Activated naive CD8-positive, alpha-beta T cell treated with anti-CD3 and anti-CD28 coated beads for 36 hours (primary cell): ENCODE results near the gene RNF112. TPM values are rescaled to one million over a fixed set of nuclear protein-coding genes. Genes with fewer than 3 reads are reported as not detected.

Experiments
- DNase-seq: peaks from one replicate; pipeline ENCODE4 v3.0.0; 2021
- H3K27ac Mint-ChIP-seq: one replicate; pipeline ENCODE4 v1.8.0; 2022; ENCODE audit warnings: mild to moderate bottlenecking, moderate library complexity, mixed read lengths
- H3K27me3 Mint-ChIP-seq: one replicate; pipeline ENCODE4 v1.8.0; 2022; ENCODE audit warnings: mild to moderate bottlenecking, mixed read lengths
- H3K36me3 Mint-ChIP-seq: one replicate; pipeline ENCODE4 v1.8.0; 2021; ENCODE audit warnings: mild to moderate bottlenecking, mixed read lengths
- H3K4me1 Mint-ChIP-seq: one replicate; pipeline ENCODE4 v1.8.0; 2021; ENCODE audit warnings: mixed read lengths
- H3K4me3 Mint-ChIP-seq: one replicate; pipeline ENCODE4 v1.8.0; 2022; ENCODE audit warnings: mild to moderate bottlenecking, moderate library complexity, mixed read lengths
- H3K9me3 Mint-ChIP-seq: one replicate; pipeline ENCODE4 v1.8.0; 2022; ENCODE audit warnings: mixed read lengths
- total RNA-seq, 2 experiments: library from RNA; stranded (reverse); gene quantifications; one replicate each; pipeline ENCODE4 v1.2.3, GENCODE V29; 2021

Gene RNF112
- total RNA-seq, 2 experiments from 2014 or later, result 0.10 TPM; not detected in 1

- peaks cover 7% of the 10 kb centered on the region for H3K27me3 Mint-ChIP-seq
- no peak overlapping the region for H3K4me3 Mint-ChIP-seq
- DNase-seq, result no peak
- H3K36me3 Mint-ChIP-seq, result no peaks in the 10 kb centered on the region
- H3K4me1 Mint-ChIP-seq, result peaks cover 6% of the 10 kb centered on the region
- H3K27ac Mint-ChIP-seq, result no peak overlapping the region
- H3K9me3 Mint-ChIP-seq, result no peaks in the 10 kb centered on the region
Observed at GRCh38 chr17:19392303-19392702, 18.7 kb upstream of the RNF112 start.

DNA sequence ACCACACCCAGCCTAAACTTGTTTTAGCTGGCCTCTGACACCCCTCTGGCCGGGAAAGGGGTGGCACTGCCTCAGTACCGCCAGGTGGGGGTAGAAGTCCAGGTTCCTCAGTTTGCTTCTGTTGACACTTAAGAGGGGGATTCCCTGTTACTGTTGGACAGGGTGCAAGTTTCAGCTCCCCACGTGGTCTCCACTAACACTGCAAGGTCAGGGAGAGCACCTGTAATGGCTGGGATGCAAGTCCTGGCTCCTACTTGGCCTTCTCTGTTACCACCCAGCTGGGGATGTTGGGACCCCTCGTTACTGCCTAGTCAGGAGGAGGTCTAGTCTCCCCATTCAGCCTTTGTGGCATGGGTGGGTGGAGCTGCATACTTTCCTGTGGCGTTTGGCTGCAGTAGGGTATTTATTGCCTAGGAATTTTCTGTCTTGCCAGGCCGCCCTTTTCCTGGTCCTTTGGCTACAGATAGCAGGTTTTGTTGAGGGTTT, 13.4 kb upstream of the RNF112 start:
- H3K27me3 Mint-ChIP-seq, result no peaks in the 10 kb centered on the region
- DNase-seq, result no peak
- no peak overlapping the region for H3K4me3 Mint-ChIP-seq
- H3K4me1 Mint-ChIP-seq, result no peaks in the 10 kb centered on the region
- H3K9me3 Mint-ChIP-seq, result no peaks in the 10 kb centered on the region
- no peak overlapping the region for H3K27ac Mint-ChIP-seq
- H3K36me3 Mint-ChIP-seq, result no peaks in the 10 kb centered on the region

DNA sequence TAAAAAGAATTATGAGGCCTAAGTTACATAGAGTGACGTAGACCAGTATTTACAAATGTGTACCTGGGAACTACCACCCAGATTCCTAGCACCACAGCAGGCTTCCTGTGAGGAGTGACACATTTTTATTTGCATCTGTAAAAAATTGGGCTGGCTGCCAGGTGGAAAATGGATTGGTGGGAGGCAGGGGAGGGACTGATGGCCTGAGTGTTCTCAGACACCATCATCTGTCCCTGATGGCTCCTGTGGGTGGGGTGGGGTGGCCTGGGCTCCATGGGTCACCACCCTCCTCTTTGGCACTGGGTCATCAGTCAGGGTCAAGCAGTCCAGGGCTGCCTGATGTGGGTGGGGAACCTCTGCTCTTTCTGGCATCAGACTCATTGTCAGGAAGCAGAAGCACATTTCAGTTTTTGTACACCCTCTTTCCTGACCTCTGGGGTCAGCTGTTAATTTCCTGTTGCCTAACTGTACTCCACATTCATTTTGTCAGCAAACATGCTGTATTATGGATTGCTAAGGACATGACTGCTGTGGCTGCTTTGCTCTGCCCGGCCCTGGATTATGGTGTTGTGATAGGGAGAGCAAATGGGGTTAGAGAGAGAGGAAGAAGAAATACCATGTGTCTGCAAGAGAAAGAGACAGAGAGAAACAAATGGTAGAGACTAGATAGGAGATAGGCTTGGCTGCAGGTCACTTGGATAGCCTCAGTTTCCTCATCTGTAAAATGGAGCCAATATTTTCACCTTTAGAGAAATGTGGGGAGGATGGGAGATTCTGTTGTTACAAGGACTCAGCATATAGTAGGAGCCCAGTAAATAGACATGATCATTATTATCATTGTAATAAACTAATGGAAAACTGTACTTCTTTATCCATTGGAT, 12.5 kb upstream of the RNF112 start:
- H3K36me3 Mint-ChIP-seq, result no peaks in the 10 kb centered on the region
- H3K4me3 Mint-ChIP-seq, result no peak overlapping the region
- H3K27me3 Mint-ChIP-seq, result no peaks in the 10 kb centered on the region
- no peaks in the 10 kb centered on the region for H3K4me1 Mint-ChIP-seq
- no peak overlapping the region for H3K27ac Mint-ChIP-seq
- no peak for DNase-seq
- H3K9me3 Mint-ChIP-seq, result no peaks in the 10 kb centered on the region

GRCh38 chr17:19399750-19400450, 11.1 kb upstream of the RNF112 start:
- Mint-ChIP-seq H3K36me3 (no peaks in the 10 kb centered on the region), H3K27me3 (no peaks in the 10 kb centered on the region), H3K27ac (no peak overlapping the region), H3K9me3 (no peaks in the 10 kb centered on the region), H3K4me1 (no peaks in the 10 kb centered on the region), H3K4me3 (no peak overlapping the region)
- DNase-seq, result no peak

DNA sequence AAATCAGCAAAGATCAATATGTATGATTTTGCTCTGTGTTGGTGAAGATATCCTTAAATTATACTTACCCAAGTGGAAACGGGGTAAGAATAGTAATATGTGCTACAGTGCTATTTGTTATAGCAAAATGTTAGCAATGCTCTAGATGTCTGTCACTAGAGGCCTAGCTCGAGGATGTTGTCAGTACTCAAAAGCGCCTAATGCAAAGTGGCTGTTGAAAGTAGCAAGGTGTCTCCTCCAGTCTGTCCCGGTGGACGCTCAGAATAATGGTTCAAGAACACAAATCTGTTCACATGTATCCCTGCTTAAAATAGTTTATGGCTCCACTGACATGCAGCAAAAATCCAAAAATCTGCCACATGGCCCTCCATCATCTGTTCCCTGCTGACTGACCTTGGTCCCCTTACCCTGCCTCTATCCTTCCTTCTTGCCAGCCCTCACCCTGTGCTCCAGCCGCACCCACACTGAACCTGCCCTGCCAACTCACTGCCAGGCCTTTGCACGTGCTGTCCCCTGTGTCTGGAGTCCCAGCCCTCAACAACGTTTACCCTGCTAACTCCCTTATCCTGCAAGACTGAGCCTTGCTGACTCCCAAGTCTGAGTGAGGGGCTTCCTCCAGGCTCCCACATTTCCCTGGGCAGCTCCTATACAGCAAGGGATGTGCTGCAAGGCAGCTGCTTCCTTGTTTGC, 9.6 kb upstream of the RNF112 start:
- Mint-ChIP-seq H3K27ac (no peak overlapping the region), H3K36me3 (no peaks in the 10 kb centered on the region), H3K4me1 (no peaks in the 10 kb centered on the region), H3K4me3 (no peak overlapping the region), H3K27me3 (no peaks in the 10 kb centered on the region), H3K9me3 (no peaks in the 10 kb centered on the region)
- DNase-seq, result no peak

- H3K36me3 Mint-ChIP-seq, result no peaks in the 10 kb centered on the region
- no peak for DNase-seq
- no peaks in the 10 kb centered on the region for H3K4me1 Mint-ChIP-seq
- no peaks in the 10 kb centered on the region for H3K27me3 Mint-ChIP-seq
- no peaks in the 10 kb centered on the region for H3K9me3 Mint-ChIP-seq
- no peak overlapping the region for H3K4me3 Mint-ChIP-seq
- no peak overlapping the region for H3K27ac Mint-ChIP-seq
Observed at GRCh38 chr17:19402171-19402570, 8.9 kb upstream of the RNF112 start.

- no peak for DNase-seq
- Mint-ChIP-seq H3K27ac (no peak overlapping the region), H3K4me3 (no peak overlapping the region), H3K9me3 (no peaks in the 10 kb centered on the region), H3K4me1 (no peaks in the 10 kb centered on the region), H3K36me3 (no peaks in the 10 kb centered on the region), H3K27me3 (no peaks in the 10 kb centered on the region)
Observed at GRCh38 chr17:19403021-19403420, 8.0 kb upstream of the RNF112 start.

GRCh38 chr17:19404264-19404663, 6.8 kb upstream of the RNF112 start:
- no peaks in the 10 kb centered on the region for H3K4me1 Mint-ChIP-seq
- H3K27ac Mint-ChIP-seq, result no peak overlapping the region
- no peak overlapping the region for H3K4me3 Mint-ChIP-seq
- no peaks in the 10 kb centered on the region for H3K27me3 Mint-ChIP-seq
- no peaks in the 10 kb centered on the region for H3K9me3 Mint-ChIP-seq
- no peak for DNase-seq
- H3K36me3 Mint-ChIP-seq, result no peaks in the 10 kb centered on the region

GRCh38 chr17:19405114-19405513, 5.9 kb upstream of the RNF112 start:
- Mint-ChIP-seq H3K9me3 (no peaks in the 10 kb centered on the region), H3K4me1 (no peaks in the 10 kb centered on the region), H3K36me3 (no peaks in the 10 kb centered on the region), H3K4me3 (no peak overlapping the region), H3K27me3 (no peaks in the 10 kb centered on the region), H3K27ac (no peak overlapping the region)
- DNase-seq, result no peak

GRCh38 chr17:19407601-19408345, 3.3 kb upstream of the RNF112 start:
- Mint-ChIP-seq H3K4me1 (no peaks in the 10 kb centered on the region), H3K27me3 (no peaks in the 10 kb centered on the region), H3K36me3 (no peaks in the 10 kb centered on the region), H3K4me3 (no peak overlapping the region), H3K27ac (no peak overlapping the region), H3K9me3 (no peaks in the 10 kb centered on the region)
- no peak for DNase-seq

GRCh38 chr17:19408346-19408710, 2.7 kb upstream of the RNF112 start:
- no peaks in the 10 kb centered on the region for H3K27me3 Mint-ChIP-seq
- DNase-seq, result no peak
- no peak overlapping the region for H3K4me3 Mint-ChIP-seq
- no peaks in the 10 kb centered on the region for H3K9me3 Mint-ChIP-seq
- H3K27ac Mint-ChIP-seq, result no peak overlapping the region
- no peaks in the 10 kb centered on the region for H3K36me3 Mint-ChIP-seq
- H3K4me1 Mint-ChIP-seq, result no peaks in the 10 kb centered on the region

- no peak for DNase-seq
- Mint-ChIP-seq H3K27me3 (no peaks in the 10 kb centered on the region), H3K4me3 (no peak overlapping the region), H3K36me3 (no peaks in the 10 kb centered on the region), H3K9me3 (no peaks in the 10 kb centered on the region), H3K4me1 (no peaks in the 10 kb centered on the region), H3K27ac (no peak overlapping the region)
Observed at GRCh38 chr17:19409066-19409465, 2.0 kb upstream of the RNF112 start.

DNA sequence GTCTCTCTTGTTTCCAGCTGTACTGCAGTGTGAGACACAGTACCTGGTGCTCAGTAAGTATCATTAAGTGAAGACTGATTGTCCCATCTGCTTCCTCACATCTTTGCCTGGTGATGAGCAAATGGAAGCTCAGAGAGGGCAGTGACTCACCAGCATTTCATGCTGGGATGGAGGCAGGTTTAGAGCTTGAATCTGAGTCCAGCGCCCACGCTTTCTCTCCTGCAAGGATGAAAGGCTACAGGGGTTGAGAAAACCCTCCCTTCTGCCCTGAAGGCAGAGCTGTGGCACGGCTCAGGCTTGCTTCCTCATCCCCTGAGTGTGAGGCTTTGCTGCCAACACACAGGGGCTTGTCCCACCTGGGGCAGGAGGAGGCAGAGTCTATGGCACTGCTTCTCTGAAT, 1.5 kb upstream of the RNF112 start:
- no peak overlapping the region for H3K4me3 Mint-ChIP-seq

GRCh38 chr17:19410091-19410490, 941 bp upstream of the RNF112 start:
- Mint-ChIP-seq H3K27ac (no peak overlapping the region), H3K9me3 (no peaks in the 10 kb centered on the region), H3K4me3 (no peak overlapping the region), H3K27me3 (no peaks in the 10 kb centered on the region), H3K36me3 (no peaks in the 10 kb centered on the region), H3K4me1 (no peaks in the 10 kb centered on the region)
- DNase-seq, result no peak

More for the DNA sequence above, 1.5 kb upstream of the RNF112 start:
- no peaks in the 10 kb centered on the region for H3K36me3 Mint-ChIP-seq
- no peak overlapping the region for H3K27ac Mint-ChIP-seq
- no peaks in the 10 kb centered on the region for H3K27me3 Mint-ChIP-seq
- H3K4me1 Mint-ChIP-seq, result no peaks in the 10 kb centered on the region
- no peaks in the 10 kb centered on the region for H3K9me3 Mint-ChIP-seq
- DNase-seq, result no peak

DNA sequence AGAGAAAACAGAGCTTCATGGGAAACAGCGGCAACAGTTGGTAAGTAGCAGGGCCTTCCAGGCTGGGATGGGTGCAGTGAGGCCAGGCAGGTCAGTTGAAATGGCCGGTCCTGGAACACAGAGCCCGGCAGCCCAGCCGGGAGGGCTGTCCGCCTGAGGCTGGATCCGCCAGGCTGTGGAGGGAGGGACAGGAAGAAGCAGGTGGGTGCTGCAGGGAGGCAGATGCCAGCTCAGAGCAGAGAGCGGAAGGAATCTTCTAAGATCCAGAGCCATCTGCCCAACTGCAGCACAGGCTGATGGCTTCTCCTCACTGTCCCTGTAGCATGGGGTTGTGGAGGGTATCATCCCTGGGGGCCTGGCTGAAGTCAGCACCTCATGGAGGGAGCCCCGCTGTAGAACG, 599 bp downstream of the RNF112 start:
- Mint-ChIP-seq H3K4me3 (no peak overlapping the region), H3K27me3 (no peaks in the 10 kb centered on the region), H3K4me1 (no peaks in the 10 kb centered on the region), H3K27ac (no peak overlapping the region), H3K9me3 (no peaks in the 10 kb centered on the region), H3K36me3 (no peaks in the 10 kb centered on the region)
- DNase-seq, result no peak
